ENCODE measurements around the gene COL9A1. TPM values are rescaled to one million over a fixed set of nuclear protein-coding genes. Genes with fewer than 3 reads are reported as not detected.
A peak's percentile ranks its signal among the peaks of the same experiment; 100 is the strongest.

The COL9A1 gene
- total RNA-seq, 2 donors from 2014 or later: not detected

GRCh38 chr6:70225055-70225454, 77.8 kb downstream of the COL9A1 start:
- Histone ChIP-seq H3K36me3 (no peaks in the 10 kb centered on the region), H3K9me3 (no peaks in the 10 kb centered on the region), H3K27ac (no peak overlapping the region), H3K4me1 (ENCODE audit: control insufficient read depth in 1 of 2, low read depth in 2 of 2) (no peaks in the 10 kb centered on the region), H3K27me3 (replicated peaks; ENCODE audit: insufficient read depth) (no peaks in the 10 kb centered on the region), H3K4me3 (no peak overlapping the region)
- no peak for TF ChIP-seq CTCF (IDR thresholded peaks at IDR 0.05)
- DNase-seq (ENCODE audit: low spot score) (no peak), ATAC-seq (ENCODE audit: insufficient number of reproducible peaks, low FRiP score, low read depth) (no peak)

GRCh38 chr6:70222439-70222749, 80.5 kb downstream of the COL9A1 start:
- Histone ChIP-seq H3K4me3 (no peak overlapping the region), H3K9me3 (no peaks in the 10 kb centered on the region), H3K36me3 (no peaks in the 10 kb centered on the region), H3K27ac (no peak overlapping the region), H3K4me1 (ENCODE audit: control insufficient read depth in 1 of 2, low read depth in 2 of 2) (no peaks in the 10 kb centered on the region), H3K27me3 (replicated peaks; ENCODE audit: insufficient read depth) (no peaks in the 10 kb centered on the region)
- ATAC-seq (ENCODE audit: insufficient number of reproducible peaks, low FRiP score, low read depth) (no peak), DNase-seq (ENCODE audit: low spot score) (no peak)
- no peak for TF ChIP-seq CTCF (IDR thresholded peaks at IDR 0.05)

GRCh38 chr6:70221715-70222438, 81.0 kb downstream of the COL9A1 start:
- Histone ChIP-seq H3K36me3 (no peaks in the 10 kb centered on the region), H3K27ac (no peak overlapping the region), H3K4me1 (ENCODE audit: control insufficient read depth in 1 of 2, low read depth in 2 of 2) (no peaks in the 10 kb centered on the region), H3K27me3 (replicated peaks; ENCODE audit: insufficient read depth) (no peaks in the 10 kb centered on the region), H3K9me3 (no peaks in the 10 kb centered on the region), H3K4me3 (no peak overlapping the region)
- no peak for DNase-seq (ENCODE audit: low spot score)
- no peak for ATAC-seq (ENCODE audit: insufficient number of reproducible peaks, low FRiP score, low read depth)
- TF ChIP-seq CTCF (IDR thresholded peaks at IDR 0.05): no peak

- Histone ChIP-seq H3K27me3 (replicated peaks; ENCODE audit: insufficient read depth) (no peaks in the 10 kb centered on the region), H3K4me3 (no peak overlapping the region), H3K4me1 (ENCODE audit: control insufficient read depth in 1 of 2, low read depth in 2 of 2) (no peaks in the 10 kb centered on the region), H3K9me3 (no peaks in the 10 kb centered on the region), H3K27ac (no peak overlapping the region), H3K36me3 (no peaks in the 10 kb centered on the region)
- ATAC-seq (ENCODE audit: insufficient number of reproducible peaks, low FRiP score, low read depth) (no peak), DNase-seq (ENCODE audit: low spot score) (no peak)
- peak; percentile 66 for TF ChIP-seq CTCF (IDR thresholded peaks at IDR 0.05)
These were observed 81.7 kb downstream of the COL9A1 start for GRCh38 chr6:70221025-70221714.

- DNase-seq (ENCODE audit: low spot score): no peak
- H3K9me3 ChIP-seq: no peaks in the 10 kb centered on the region
- TF ChIP-seq CTCF (IDR thresholded peaks at IDR 0.05): no peak
These were observed 82.8 kb downstream of the COL9A1 start for GRCh38 chr6:70219943-70220613.

More at GRCh38 chr6:70219943-70220613, 82.8 kb downstream of the COL9A1 start:
- ATAC-seq (ENCODE audit: insufficient number of reproducible peaks, low FRiP score, low read depth): no peak
- Histone ChIP-seq H3K4me3 (no peak overlapping the region), H3K4me1 (ENCODE audit: control insufficient read depth in 1 of 2, low read depth in 2 of 2) (no peaks in the 10 kb centered on the region), H3K27me3 (replicated peaks; ENCODE audit: insufficient read depth) (no peaks in the 10 kb centered on the region), H3K27ac (no peak overlapping the region), H3K36me3 (no peaks in the 10 kb centered on the region)
